ENCODE data around the gene MYO1A. TPM values are rescaled to one million over a fixed set of nuclear protein-coding genes. Genes with fewer than 3 reads are reported as not detected.

Gene MYO1A
- total RNA-seq, 2 experiments from 2014 or later = 0.19 to 0.47 TPM

DNA sequence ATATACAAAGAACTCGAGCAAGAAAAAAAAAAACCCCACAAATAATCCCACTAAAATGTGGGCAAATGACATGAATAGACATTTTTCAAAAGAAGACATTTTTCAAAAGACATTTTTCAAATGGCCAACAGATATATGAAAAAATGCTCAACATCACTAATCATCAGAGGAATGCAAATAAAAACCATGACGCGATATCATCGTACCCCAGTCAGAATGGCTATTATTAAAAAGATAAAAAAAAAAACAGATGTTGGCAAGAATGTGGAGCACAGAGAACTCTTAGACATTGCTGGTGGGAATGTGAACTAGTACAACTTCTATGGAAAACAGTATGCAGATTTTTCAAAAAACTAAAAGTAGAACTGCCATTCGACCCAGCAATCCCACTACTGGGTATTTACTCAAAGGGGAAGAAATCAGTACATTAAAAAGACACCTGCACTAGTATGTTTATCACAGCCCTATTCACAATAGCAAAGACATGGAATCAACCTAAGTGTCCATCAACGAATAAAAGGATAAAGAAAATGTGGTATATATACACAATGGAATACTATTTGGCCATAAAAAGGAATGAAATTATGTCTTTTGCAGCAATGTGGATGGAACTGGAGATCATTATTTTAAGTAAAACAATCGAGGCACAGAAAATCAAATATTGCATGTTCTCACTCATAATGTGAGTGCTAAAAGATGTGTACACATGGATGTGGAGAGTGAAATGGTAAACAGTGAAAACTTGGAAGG, 59.9 kb downstream of the MYO1A start:
- TF ChIP-seq, protein P1, sequence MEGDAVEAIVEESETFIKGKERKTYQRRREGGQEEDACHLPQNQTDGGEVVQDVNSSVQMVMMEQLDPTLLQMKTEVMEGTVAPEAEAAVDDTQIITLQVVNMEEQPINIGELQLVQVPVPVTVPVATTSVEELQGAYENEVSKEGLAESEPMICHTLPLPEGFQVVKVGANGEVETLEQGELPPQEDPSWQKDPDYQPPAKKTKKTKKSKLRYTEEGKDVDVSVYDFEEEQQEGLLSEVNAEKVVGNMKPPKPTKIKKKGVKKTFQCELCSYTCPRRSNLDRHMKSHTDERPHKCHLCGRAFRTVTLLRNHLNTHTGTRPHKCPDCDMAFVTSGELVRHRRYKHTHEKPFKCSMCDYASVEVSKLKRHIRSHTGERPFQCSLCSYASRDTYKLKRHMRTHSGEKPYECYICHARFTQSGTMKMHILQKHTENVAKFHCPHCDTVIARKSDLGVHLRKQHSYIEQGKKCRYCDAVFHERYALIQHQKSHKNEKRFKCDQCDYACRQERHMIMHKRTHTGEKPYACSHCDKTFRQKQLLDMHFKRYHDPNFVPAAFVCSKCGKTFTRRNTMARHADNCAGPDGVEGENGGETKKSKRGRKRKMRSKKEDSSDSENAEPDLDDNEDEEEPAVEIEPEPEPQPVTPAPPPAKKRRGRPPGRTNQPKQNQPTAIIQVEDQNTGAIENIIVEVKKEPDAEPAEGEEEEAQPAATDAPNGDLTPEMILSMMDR (conservative IDR thresholded peaks at IDR 0.05; ENCODE audit: low read length) = no peak
- TF ChIP-seq EZH2phosphoT487 (IDR thresholded peaks at IDR 0.05; ENCODE audit: borderline replicate concordance, low read depth, low read length) = no peak
- no peaks in the 10 kb centered on the region for H3K79me2 ChIP-seq (ENCODE audit: insufficient read depth, low read depth, low read length)
- no peaks in the 10 kb centered on the region for H3K36me3 ChIP-seq (ENCODE audit: insufficient read depth, low read length)
- no peak overlapping the region for H3K27ac ChIP-seq (ENCODE audit: low read depth, low read length, poor library complexity, severe bottlenecking)
- H3K4me1 ChIP-seq (ENCODE audit: insufficient read depth, low read length, poor library complexity, severe bottlenecking) = peaks cover 9% of the 10 kb centered on the region
- H2AFZ ChIP-seq (ENCODE audit: low read length) = no peak overlapping the region
- POLR2A ChIA-PET = no interaction called here
- intact Hi-C loops (cut with micrococcal nuclease; ENCODE audit: unreplicated experiment) = no loop called here
- H3K9me3 ChIP-seq (ENCODE audit: low read length) = no peaks in the 10 kb centered on the region
- H4K20me1 ChIP-seq (ENCODE audit: insufficient read depth, low read length) = no peaks in the 10 kb centered on the region
- no peak overlapping the region for H3K4me2 ChIP-seq (ENCODE audit: low read length)
- no TSS peak for BruUV-seq (replicated peaks)
- CTCF ChIA-PET (ENCODE audit: unreplicated experiment) = no interaction called here
- no peaks in the 10 kb centered on the region for H3K9me2 ChIP-seq (ENCODE audit: insufficient read depth, low read length)
- H3K4me3 ChIP-seq (ENCODE audit: low read depth, low read length, poor library complexity, severe bottlenecking) = no peak overlapping the region
- no peak for DNase-seq (ENCODE audit: low spot score)

DNA sequence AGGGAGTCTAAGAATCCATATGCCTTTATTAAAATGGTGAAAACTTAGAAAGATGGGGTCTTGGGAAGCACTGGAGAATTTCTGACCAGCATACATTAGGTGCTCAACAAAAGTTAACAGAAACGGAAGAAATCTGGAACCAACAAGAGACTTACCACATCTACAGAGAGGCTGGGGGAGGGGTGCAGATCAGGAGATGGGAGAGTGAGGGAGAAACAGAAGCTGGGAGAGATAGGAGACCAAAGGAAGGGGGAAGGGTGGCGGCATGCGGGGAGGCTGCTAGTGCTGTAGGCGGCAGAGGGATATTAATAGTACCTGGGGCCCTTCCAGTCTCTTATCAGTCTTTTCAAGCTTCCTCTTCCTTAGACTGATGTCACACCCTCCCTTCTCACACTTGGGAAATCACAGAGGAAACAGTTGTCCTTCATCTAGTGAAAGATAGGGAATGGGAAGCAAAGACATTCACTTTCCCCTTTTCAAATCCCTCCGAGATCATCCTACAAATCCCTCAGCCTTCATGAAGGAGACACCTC, 61.7 kb downstream of the MYO1A start:
- no TSS peak for BruUV-seq (replicated peaks)
- Histone ChIP-seq H3K9me3 (ENCODE audit: low read length) (no peaks in the 10 kb centered on the region), H3K9me2 (ENCODE audit: insufficient read depth, low read length) (no peaks in the 10 kb centered on the region), H3K27ac (ENCODE audit: low read depth, low read length, poor library complexity, severe bottlenecking) (no peak overlapping the region), H3K36me3 (ENCODE audit: insufficient read depth, low read length) (no peaks in the 10 kb centered on the region), H3K4me3 (ENCODE audit: low read depth, low read length, poor library complexity, severe bottlenecking) (no peak overlapping the region), H4K20me1 (ENCODE audit: insufficient read depth, low read length) (no peaks in the 10 kb centered on the region), H3K4me2 (ENCODE audit: low read length) (no peak overlapping the region), H3K4me1 (ENCODE audit: insufficient read depth, low read length, poor library complexity, severe bottlenecking) (peaks cover 9% of the 10 kb centered on the region), H2AFZ (ENCODE audit: low read length) (no peak overlapping the region), H3K79me2 (ENCODE audit: insufficient read depth, low read depth, low read length) (no peaks in the 10 kb centered on the region)
- ChIA-PET CTCF (ENCODE audit: unreplicated experiment) (no interaction called here), POLR2A (interaction anchor here (0.5 to 1.5 kb wide), 3 partner anchors 13 to 208 kb away, joined by 3 to 4 read pairs (median 3); partner anchors contain the start of gene STAT6)
- TF ChIP-seq EZH2phosphoT487 (IDR thresholded peaks at IDR 0.05; ENCODE audit: borderline replicate concordance, low read depth, low read length) = no peak
- TF ChIP-seq, protein P1 (conservative IDR thresholded peaks at IDR 0.05; ENCODE audit: low read length) = no peak
- intact Hi-C loops (cut with micrococcal nuclease; ENCODE audit: unreplicated experiment) = no loop called here
- no peak for DNase-seq (ENCODE audit: low spot score)

DNA sequence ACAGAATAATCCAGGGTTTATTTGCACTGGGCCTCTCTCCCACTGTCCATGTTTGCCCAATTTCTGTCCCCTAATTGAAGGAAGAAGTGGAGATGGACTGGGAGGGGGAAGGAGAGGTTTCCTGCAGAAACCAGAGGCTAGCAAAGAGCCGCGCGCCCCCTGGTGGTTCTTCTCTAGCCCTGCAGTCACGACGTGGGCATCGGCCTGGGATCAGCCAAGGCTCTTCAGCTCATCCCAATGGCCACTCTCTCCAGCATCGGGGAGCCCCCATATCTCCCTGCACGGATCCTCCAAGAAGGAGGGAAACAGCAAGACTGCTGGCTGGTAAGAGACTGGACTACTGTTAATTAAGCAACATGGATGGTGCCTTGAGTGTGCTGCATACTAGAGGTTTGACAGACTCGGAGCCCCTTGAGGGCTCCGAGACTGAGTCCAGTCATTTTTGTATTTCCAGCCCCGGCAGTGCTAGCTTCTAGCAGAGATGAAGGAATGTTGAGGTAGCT, 62.3 kb downstream of the MYO1A start:
- no peaks in the 10 kb centered on the region for H4K20me1 ChIP-seq (ENCODE audit: insufficient read depth, low read length)
- no peaks in the 10 kb centered on the region for H3K36me3 ChIP-seq (ENCODE audit: insufficient read depth, low read length)
- no peaks in the 10 kb centered on the region for H3K9me3 ChIP-seq (ENCODE audit: low read length)
- H3K4me1 ChIP-seq (ENCODE audit: insufficient read depth, low read length, poor library complexity, severe bottlenecking) = peaks cover 9% of the 10 kb centered on the region
- CTCF ChIA-PET (ENCODE audit: unreplicated experiment) = no interaction called here
- H3K4me3 ChIP-seq (ENCODE audit: low read depth, low read length, poor library complexity, severe bottlenecking) = no peak overlapping the region
- no peak overlapping the region for H3K27ac ChIP-seq (ENCODE audit: low read depth, low read length, poor library complexity, severe bottlenecking)
- H3K9me2 ChIP-seq (ENCODE audit: insufficient read depth, low read length) = no peaks in the 10 kb centered on the region
- no peak overlapping the region for H3K4me2 ChIP-seq (ENCODE audit: low read length)
- no TSS peak for BruUV-seq (replicated peaks)
- intact Hi-C loops (cut with micrococcal nuclease; ENCODE audit: unreplicated experiment) = loop anchor here (1.0 kb wide), 2 partner anchors 147 to 230 kb away; no protein-coding TSS in a partner anchor
- POLR2A ChIA-PET = interaction anchor here (0.5 to 1.5 kb wide), 4 partner anchors 14 to 207 kb away, joined by 3 to 4 read pairs (median 3); partner anchors contain the start of gene STAT6
- TF ChIP-seq, protein P1 (conservative IDR thresholded peaks at IDR 0.05; ENCODE audit: low read length) = peak; percentile 95
- TF ChIP-seq EZH2phosphoT487 (IDR thresholded peaks at IDR 0.05; ENCODE audit: borderline replicate concordance, low read depth, low read length) = no peak
- DNase-seq (ENCODE audit: low spot score) = peak; percentile 77
- H3K79me2 ChIP-seq (ENCODE audit: insufficient read depth, low read depth, low read length) = no peaks in the 10 kb centered on the region
- no peak overlapping the region for H2AFZ ChIP-seq (ENCODE audit: low read length)

Measured in OCI-LY7 (cell line).